Esophagus (tissue), 2 donors: ENCODE data around the gene SPATA21. TPM values are rescaled to one million over a fixed set of nuclear protein-coding genes. Genes with fewer than 3 reads are reported as not detected.

Source experiments
- H3K27ac ChIP-seq, 2 donors: one replicate each; pipeline ENCODE4 v1.5.1; 2013; ENCODE audit warnings: low read depth in 2 of 2, mild to moderate bottlenecking in 2 of 2, inconsistent platforms in 1 of 2, low read length in 1 of 2, moderate library complexity in 1 of 2
- H3K27me3 ChIP-seq, 2 donors: one replicate each; pipeline ENCODE4 v1.6.1; 2013; ENCODE audit warnings: low read length in 2 of 2, control low read depth in 1 of 2, mild to moderate bottlenecking in 1 of 2; ENCODE audit not compliant: insufficient read depth in 2 of 2, control insufficient read depth in 1 of 2
- H3K36me3 ChIP-seq, 2 donors: one replicate each; pipeline ENCODE4 v1.6.1; 2013; ENCODE audit warnings: low read length in 1 of 2; ENCODE audit not compliant: control insufficient read depth in 2 of 2, insufficient read depth in 2 of 2
- H3K4me1 ChIP-seq, 2 donors: one replicate each; pipeline ENCODE4 v1.6.1; 2013; ENCODE audit warnings: low read length in 1 of 2; ENCODE audit not compliant: control insufficient read depth in 2 of 2, insufficient read depth in 2 of 2
- H3K4me3 ChIP-seq, 2 donors: one replicate each; pipeline ENCODE4 v1.5.1; 2013; ENCODE audit warnings: low read length in 2 of 2, mild to moderate bottlenecking in 2 of 2, low read depth in 1 of 2, moderate library complexity in 1 of 2
- H3K9me3 ChIP-seq, 2 donors: one replicate each; pipeline ENCODE4 v1.6.1; 2013; ENCODE audit warnings: mild to moderate bottlenecking in 2 of 2, low read depth in 1 of 2, low read length in 1 of 2, moderate library complexity in 1 of 2; ENCODE audit not compliant: control insufficient read depth in 2 of 2, insufficient read depth in 1 of 2
- WGBS, 2 donors: extraction: QIAGEN DNeasy Blood & Tissue Kit; methylation state at CpG; one replicate each; pipeline ENCODE4 v1.1.7; 2013; 5-methylcytosine and 5-hydroxymethylcytosine counted together
- polyA plus RNA-seq, 2 donors: library from polyadenylated mRNA; stranded (reverse); fragments of 200-250 nt; gene quantifications; one replicate each; pipeline ENCODE4 v1.2.3, GENCODE V29; 2013
- donor health status: healthy with polysubstance abuse.
- donor health status: Bipolar disorder and iron deficiency.

Gene SPATA21
- polyA plus RNA-seq, 2 donors, result 0.08 to 0.13 TPM

- H3K36me3 ChIP-seq, result peaks cover 0 to 20% of the 10 kb centered on the region in 2 donors
Measured at GRCh38 chr1:16442941-16443340, 5.7 kb upstream of the SPATA21 start.

GRCh38 chr1:16442265-16442664 lies 5.0 kb upstream of the SPATA21 start:
- Histone ChIP-seq H3K27ac (no peak overlapping the region), H3K4me3 (no peak overlapping the region), H3K4me1 (peaks cover 0 to 6% of the 10 kb centered on the region in 2 donors), H3K27me3 (no peaks in the 10 kb centered on the region), H3K9me3 (no peaks in the 10 kb centered on the region), H3K36me3 (peaks cover 0 to 16% of the 10 kb centered on the region in 2 donors)
- 87 to 90% methylated on average over 7 of the region's 7 CpGs for WGBS, 2 donors

More at GRCh38 chr1:16442941-16443340, 5.7 kb upstream of the SPATA21 start:
- H3K27me3 ChIP-seq, result no peaks in the 10 kb centered on the region
- H3K4me1 ChIP-seq, result peaks cover 0 to 6% of the 10 kb centered on the region in 2 donors
- H3K27ac ChIP-seq, result no peak overlapping the region
- H3K4me3 ChIP-seq, result no peak overlapping the region
- H3K9me3 ChIP-seq, result no peaks in the 10 kb centered on the region
- 66 to 67% methylated on average over 2 of the region's 2 CpGs for WGBS, 2 donors

GRCh38 chr1:16441282-16441665 lies 4.0 kb upstream of the SPATA21 start:
- H3K4me3 ChIP-seq, result peak overlapping the region; percentile 92 to 94
- peak overlapping the region; percentile 86 to 91 for H3K27ac ChIP-seq
- peaks cover 0 to 6% of the 10 kb centered on the region in 2 donors for H3K4me1 ChIP-seq
- H3K9me3 ChIP-seq, result no peaks in the 10 kb centered on the region
- WGBS, 2 donors, result 1% methylated on average over 12 of the region's 12 CpGs
- H3K36me3 ChIP-seq, result peaks cover 0 to 14% of the 10 kb centered on the region in 2 donors
- no peaks in the 10 kb centered on the region for H3K27me3 ChIP-seq

- Histone ChIP-seq H3K27ac (peak within 1 kb of the TSS; percentile 86 to 91), H3K27me3 (no peaks in the 10 kb centered on the region), H3K4me1 (peaks cover 0 to 6% of the 10 kb centered on the region in 2 donors), H3K9me3 (no peaks in the 10 kb centered on the region), H3K36me3 (peaks cover 0 to 13% of the 10 kb centered on the region in 2 donors), H3K4me3 (peak within 1 kb of the TSS; percentile 92 to 94)
- WGBS, 2 donors, result 0% methylated on average over 64 to 68 of the region's 68 CpGs
Measured at GRCh38 chr1:16440470-16441281, 3.5 kb upstream of the SPATA21 start, which contains the start of gene NECAP2. Gene NECAP2, plus strand, starts transcription at chr1:16440724. Its CDS starts 38 bp downstream, at chr1:16440762.

GRCh38 chr1:16440131-16440469 lies 2.9 kb upstream of the SPATA21 start:
- Histone ChIP-seq H3K27me3 (no peaks in the 10 kb centered on the region), H3K36me3 (peaks cover 0 to 10% of the 10 kb centered on the region in 2 donors), H3K4me3 (peak overlapping the region in 1 of 2 donors; percentile 94), H3K27ac (peak overlapping the region in 1 of 2 donors; percentile 24), H3K9me3 (no peaks in the 10 kb centered on the region), H3K4me1 (peaks cover 0 to 6% of the 10 kb centered on the region in 2 donors)
- 45 to 49% methylated on average over 7 of the region's 7 CpGs for WGBS, 2 donors

- Histone ChIP-seq H3K4me1 (peaks cover 0 to 4% of the 10 kb centered on the region in 2 donors), H3K9me3 (no peaks in the 10 kb centered on the region), H3K36me3 (peaks cover 0 to 6% of the 10 kb centered on the region in 2 donors), H3K27me3 (no peaks in the 10 kb centered on the region), H3K27ac (no peak overlapping the region), H3K4me3 (no peak overlapping the region)
- WGBS, 2 donors, result 75 to 87% methylated on average over 2 of the region's 2 CpGs
Measured at GRCh38 chr1:16438924-16439323, 1.7 kb upstream of the SPATA21 start.

- peaks cover 0 to 1% of the 10 kb centered on the region in 2 donors for H3K4me1 ChIP-seq
- no peaks in the 10 kb centered on the region for H3K9me3 ChIP-seq
- 90 to 95% methylated on average over 2 of the region's 2 CpGs for WGBS, 2 donors
- H3K27me3 ChIP-seq, result no peaks in the 10 kb centered on the region
- peaks cover 0 to 2% of the 10 kb centered on the region in 2 donors for H3K36me3 ChIP-seq
- H3K4me3 ChIP-seq, result no peak overlapping the region
- no peak overlapping the region for H3K27ac ChIP-seq
Measured at GRCh38 chr1:16438516-16438915, 1.3 kb upstream of the SPATA21 start.

- no peak overlapping the region for H3K27ac ChIP-seq
- 64 to 65% methylated on average over 2 of the region's 2 CpGs for WGBS, 2 donors
- H3K4me3 ChIP-seq, result no peak overlapping the region
- no peaks in the 10 kb centered on the region for H3K36me3 ChIP-seq
- no peaks in the 10 kb centered on the region for H3K9me3 ChIP-seq
- H3K27me3 ChIP-seq, result no peaks in the 10 kb centered on the region
- no peaks in the 10 kb centered on the region for H3K4me1 ChIP-seq
Measured at GRCh38 chr1:16434501-16434900, 2.7 kb downstream of the SPATA21 start.

- H3K27ac ChIP-seq, result no peak overlapping the region
- H3K4me3 ChIP-seq, result no peak overlapping the region
- no peaks in the 10 kb centered on the region for H3K9me3 ChIP-seq
- no peaks in the 10 kb centered on the region for H3K4me1 ChIP-seq
- H3K36me3 ChIP-seq, result no peaks in the 10 kb centered on the region
- no peaks in the 10 kb centered on the region for H3K27me3 ChIP-seq
- 97% methylated on average over 4 of the region's 4 CpGs for WGBS, 2 donors
Measured at GRCh38 chr1:16434007-16434406, 3.2 kb downstream of the SPATA21 start.

- H3K9me3 ChIP-seq, result no peaks in the 10 kb centered on the region
- no peaks in the 10 kb centered on the region for H3K36me3 ChIP-seq
- no peak overlapping the region for H3K4me3 ChIP-seq
- no peak overlapping the region for H3K27ac ChIP-seq
- 66 to 71% methylated on average over 9 of the region's 9 CpGs for WGBS, 2 donors
- H3K27me3 ChIP-seq, result no peaks in the 10 kb centered on the region
- no peaks in the 10 kb centered on the region for H3K4me1 ChIP-seq
Measured at GRCh38 chr1:16433030-16433429, 4.2 kb downstream of the SPATA21 start.
